ENCODE data around the gene FOXP3. TPM values are rescaled to one million over a fixed set of nuclear protein-coding genes. Genes with fewer than 3 reads are reported as not detected.

The FOXP3 gene
- polyA plus RNA-seq, 3 donors = 0.10 TPM; not detected in 2

DNA sequence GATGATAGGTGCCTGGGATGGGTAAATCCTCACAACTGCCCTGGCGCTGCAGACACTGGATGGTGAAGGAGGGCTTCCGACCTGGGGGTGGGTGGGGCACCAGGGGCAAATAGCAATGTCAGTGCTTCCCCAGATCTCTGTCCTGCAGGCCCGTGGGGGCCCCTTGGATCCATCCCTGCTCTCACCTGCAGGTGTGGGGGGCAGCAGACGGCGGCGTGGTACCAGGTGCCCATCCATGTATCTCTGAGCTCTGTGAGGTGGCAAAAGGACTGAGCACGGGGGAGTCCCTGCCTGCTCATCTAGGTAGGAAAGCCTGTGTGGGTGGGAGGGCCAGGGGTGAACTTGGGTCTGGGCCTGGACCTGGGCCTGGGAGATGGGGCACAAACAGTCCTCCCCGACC is 58.0 kb downstream of the FOXP3 start:
- Histone ChIP-seq H3K79me2 (ENCODE audit: insufficient read depth, low read length) (no peaks in the 10 kb centered on the region), H3K9me3 (replicated peaks in 1 of 2; ENCODE audit: control insufficient read depth in 1 of 2, insufficient read depth in 1 of 2, low read length in 2 of 2) (no peaks in the 10 kb centered on the region), H3K9ac (ENCODE audit: insufficient read depth, low read length, poor library complexity, severe bottlenecking) (no peak overlapping the region), H3K4me3 (replicated peaks in 1 of 3; ENCODE audit: low read depth in 2 of 3, low read length in 3 of 3) (no peak overlapping the region), H3K4me1 (ENCODE audit: control insufficient read depth in 1 of 2, insufficient read depth in 2 of 2, low read length in 2 of 2) (no peaks in the 10 kb centered on the region), H4K20me1 (ENCODE audit: insufficient read depth, low read length) (no peaks in the 10 kb centered on the region), H3K36me3 (replicated peaks in 1 of 2; ENCODE audit: control insufficient read depth in 1 of 2, insufficient read depth in 2 of 2, low read length in 2 of 2) (no peaks in the 10 kb centered on the region), H3K4me2 (replicated peaks; ENCODE audit: extremely low read depth, low read length, poor library complexity, severe bottlenecking) (no peak overlapping the region), H3K27ac (ENCODE audit: low read depth in 1 of 2, low read length in 2 of 2) (no peak overlapping the region), H2AFZ (ENCODE audit: insufficient read depth, low read depth, low read length, poor library complexity, severe bottlenecking) (no peak overlapping the region), H3K27me3 (ENCODE audit: control insufficient read depth in 2 of 2, insufficient read depth in 2 of 2, low read length in 2 of 2) (no peaks in the 10 kb centered on the region)
- WGBS (ENCODE audit: insufficient coverage) = no CpG with 5 or more reads among the region's 8 CpGs
- H3K36me3 Mint-ChIP-seq = no peaks in the 10 kb centered on the region
- H3K9me3 Mint-ChIP-seq = peaks cover 0 to 3% (median 0%) of the 10 kb centered on the region in 7 donors
- peaks cover 3% of the 10 kb centered on the region for H3K4me1 Mint-ChIP-seq
- H3K4me3 Mint-ChIP-seq = no peak overlapping the region
- TF ChIP-seq, protein P1, sequence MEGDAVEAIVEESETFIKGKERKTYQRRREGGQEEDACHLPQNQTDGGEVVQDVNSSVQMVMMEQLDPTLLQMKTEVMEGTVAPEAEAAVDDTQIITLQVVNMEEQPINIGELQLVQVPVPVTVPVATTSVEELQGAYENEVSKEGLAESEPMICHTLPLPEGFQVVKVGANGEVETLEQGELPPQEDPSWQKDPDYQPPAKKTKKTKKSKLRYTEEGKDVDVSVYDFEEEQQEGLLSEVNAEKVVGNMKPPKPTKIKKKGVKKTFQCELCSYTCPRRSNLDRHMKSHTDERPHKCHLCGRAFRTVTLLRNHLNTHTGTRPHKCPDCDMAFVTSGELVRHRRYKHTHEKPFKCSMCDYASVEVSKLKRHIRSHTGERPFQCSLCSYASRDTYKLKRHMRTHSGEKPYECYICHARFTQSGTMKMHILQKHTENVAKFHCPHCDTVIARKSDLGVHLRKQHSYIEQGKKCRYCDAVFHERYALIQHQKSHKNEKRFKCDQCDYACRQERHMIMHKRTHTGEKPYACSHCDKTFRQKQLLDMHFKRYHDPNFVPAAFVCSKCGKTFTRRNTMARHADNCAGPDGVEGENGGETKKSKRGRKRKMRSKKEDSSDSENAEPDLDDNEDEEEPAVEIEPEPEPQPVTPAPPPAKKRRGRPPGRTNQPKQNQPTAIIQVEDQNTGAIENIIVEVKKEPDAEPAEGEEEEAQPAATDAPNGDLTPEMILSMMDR (IDR thresholded peaks at IDR 0.05) = no peak
- peaks cover 0 to 6% (median 2%) of the 10 kb centered on the region in 3 donors for H3K27me3 Mint-ChIP-seq (ENCODE audit: low read depth in 3 of 3)
- intact Hi-C loops (cut with micrococcal nuclease) = no loop called here
- DNase-seq = no peak
- no peak overlapping the region for H3K27ac Mint-ChIP-seq

DNA sequence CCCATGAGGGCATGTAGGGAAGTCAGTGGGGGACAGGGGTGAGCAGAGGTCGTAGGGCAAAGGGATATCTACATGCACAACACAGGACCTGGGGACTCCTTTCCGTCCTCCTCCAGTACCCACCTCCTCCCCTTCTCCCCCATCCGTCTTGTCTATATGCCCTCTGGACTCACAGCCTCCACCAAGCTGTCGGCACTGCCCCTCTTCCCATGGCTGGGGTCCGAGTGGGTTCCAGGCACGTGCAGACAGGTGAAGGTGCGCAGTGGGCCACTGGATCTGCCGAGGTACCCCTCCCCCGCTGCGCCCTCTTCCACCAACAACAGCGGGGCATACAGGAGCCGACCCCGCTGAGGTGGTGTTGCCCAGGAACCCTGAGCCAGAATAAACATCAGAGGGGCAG is 59.1 kb downstream of the FOXP3 start:
- intact Hi-C loops (cut with micrococcal nuclease) = no loop called here
- H3K27ac ChIP-seq (ENCODE audit: low read depth in 1 of 2, low read length in 2 of 2) = no peak overlapping the region
- no peaks in the 10 kb centered on the region for H3K36me3 Mint-ChIP-seq
- no peak overlapping the region for H3K4me2 ChIP-seq (replicated peaks; ENCODE audit: extremely low read depth, low read length, poor library complexity, severe bottlenecking)
- H3K36me3 ChIP-seq (replicated peaks in 1 of 2; ENCODE audit: control insufficient read depth in 1 of 2, insufficient read depth in 2 of 2, low read length in 2 of 2) = no peaks in the 10 kb centered on the region
- peaks cover 0 to 3% (median 0%) of the 10 kb centered on the region in 7 donors for H3K9me3 Mint-ChIP-seq
- no peak for DNase-seq
- H3K9me3 ChIP-seq (replicated peaks in 1 of 2; ENCODE audit: control insufficient read depth in 1 of 2, insufficient read depth in 1 of 2, low read length in 2 of 2) = no peaks in the 10 kb centered on the region
- H3K27me3 Mint-ChIP-seq (ENCODE audit: low read depth in 3 of 3) = peaks cover 0 to 6% (median 1%) of the 10 kb centered on the region in 3 donors
- H3K4me3 Mint-ChIP-seq = no peak overlapping the region
- H3K4me1 Mint-ChIP-seq = peaks cover 6% of the 10 kb centered on the region
- no peaks in the 10 kb centered on the region for H3K27me3 ChIP-seq (ENCODE audit: control insufficient read depth in 2 of 2, insufficient read depth in 2 of 2, low read length in 2 of 2)
- H4K20me1 ChIP-seq (ENCODE audit: insufficient read depth, low read length) = no peaks in the 10 kb centered on the region
- H3K4me1 ChIP-seq (ENCODE audit: control insufficient read depth in 1 of 2, insufficient read depth in 2 of 2, low read length in 2 of 2) = peaks cover 0 to 3% of the 10 kb centered on the region in 2 donors
- H3K79me2 ChIP-seq (ENCODE audit: insufficient read depth, low read length) = no peaks in the 10 kb centered on the region
- no peak overlapping the region for H3K9ac ChIP-seq (ENCODE audit: insufficient read depth, low read length, poor library complexity, severe bottlenecking)
- H3K4me3 ChIP-seq (replicated peaks in 1 of 3; ENCODE audit: low read depth in 2 of 3, low read length in 3 of 3) = no peak overlapping the region
- TF ChIP-seq, protein P1 (IDR thresholded peaks at IDR 0.05) = no peak
- 100% methylated on average over 1 of the region's 13 CpGs for WGBS (ENCODE audit: insufficient coverage)
- no peak overlapping the region for H3K27ac Mint-ChIP-seq
- no peak overlapping the region for H2AFZ ChIP-seq (ENCODE audit: insufficient read depth, low read depth, low read length, poor library complexity, severe bottlenecking)

Measured in CD14-positive monocyte (primary cell).